HepG2 (cell line): ENCODE data around the gene KCNJ6. TPM values are rescaled to one million over a fixed set of nuclear protein-coding genes. Genes with fewer than 3 reads are reported as not detected.

Source experiments
- ATAC-seq: fragments of 200-7000 bp; cut with Tn5 transposase; 3 replicates; pipeline ENCODE4 v1.9.1; 2020; ENCODE audit warnings: mild to moderate bottlenecking, moderate library complexity
- BruUV-seq: library from RNA; stranded (reverse); fragments of 400-500 nt; replicated peaks from 2 replicates; lab custom pipeline; 2021; lab: Mats Ljungman, UMichigan
- CTCF ChIA-PET: fragments of 300-600 bp; formaldehyde crosslinking; extraction: SDS; loops from one replicate; lab custom pipeline; 2021; ENCODE audit warnings: low total read pairs, inconsistent platforms, low intra/inter-chr PET ratio; lab: Yijun Ruan, JAX
- POLR2A ChIA-PET: fragments of 350-600 bp; sonication (Branson Sonifier 250); formaldehyde crosslinking; loops from one replicate; lab custom pipeline; 2020; ENCODE audit warnings: antibody characterized with exemption, inconsistent platforms; lab: Yijun Ruan, JAX
- DNase-seq: peaks from one replicate; pipeline ENCODE4 v3.0.0-alpha.2; 2015; ENCODE audit warnings: low spot score
- FAIRE-seq: peaks from 3 replicates; lab custom pipeline; 2011; peaks lifted over from hg19 to GRCh38; lab: Jason Lieb, UNC
- H2AFZ ChIP-seq: one replicate; pipeline ENCODE4 v1.6.1; 2011; ENCODE audit warnings: low read length, inconsistent platforms
- H3K27ac ChIP-seq: fragments of 300-600 bp; 3 replicates; pipeline ENCODE4 v1.8.0; 2011; ENCODE audit warnings: mixed run types, mild to moderate bottlenecking, mixed read lengths, low read length, inconsistent platforms; ENCODE audit not compliant: insufficient read depth; ENCODE audit errors: extremely low read length
- H3K27me3 ChIP-seq, 2 experiments: fragments of 200-600 bp in 1 of 2; 2 replicates in 1 of 2; 3 replicates in 1 of 2; pipeline versions ENCODE4 v1.6.0 to v1.8.0; 2011; ENCODE audit warnings: low read length in 2 of 2, mild to moderate bottlenecking in 2 of 2, moderate library complexity in 2 of 2, inconsistent platforms in 1 of 2; ENCODE audit not compliant: insufficient read depth in 2 of 2, control insufficient read depth in 1 of 2
- H3K36me3 ChIP-seq, 2 experiments: fragments of 200-600 bp in 1 of 2; replicated peaks in 1 of 2; 2 replicates in 1 of 2; 3 replicates in 1 of 2; pipeline versions ENCODE4 v1.5.1 to v1.8.0; 2011; ENCODE audit warnings: low read length in 2 of 2, inconsistent platforms in 1 of 2; ENCODE audit not compliant: insufficient read depth in 2 of 2, control insufficient read depth in 1 of 2
- H3K4me1 ChIP-seq: 2 replicates; pipeline ENCODE4 v1.5.1; 2012; ENCODE audit warnings: low read length, inconsistent platforms; ENCODE audit not compliant: insufficient read depth
- H3K4me2 ChIP-seq: 2 replicates; pipeline ENCODE4 v1.6.0; 2011; ENCODE audit warnings: low read depth, low read length, inconsistent platforms
- H3K4me3 ChIP-seq, 3 experiments: fragments of 200-600 bp in 1 of 3; sonication (generic), shearing (Covaris generic) in 1 of 3; replicated peaks in 1 of 3; 2 replicates each; pipeline ENCODE4 v1.5.1; 2011 to 2016; ENCODE audit warnings: low read length in 3 of 3, inconsistent platforms in 2 of 3, low read depth in 2 of 3, mild to moderate bottlenecking in 2 of 3, control low read depth in 1 of 3, mixed read lengths in 1 of 3; ENCODE audit not compliant: insufficient read depth in 1 of 3
- H3K79me2 ChIP-seq: one replicate; pipeline ENCODE4 v1.6.1; 2011; ENCODE audit warnings: low read length, inconsistent platforms; ENCODE audit not compliant: insufficient read depth
- H3K9ac ChIP-seq: 2 replicates; pipeline ENCODE4 v1.6.0; 2011; ENCODE audit warnings: mild to moderate bottlenecking, low read depth, low read length, inconsistent platforms; ENCODE audit not compliant: insufficient read depth
- H3K9me3 ChIP-seq: 2 replicates; pipeline ENCODE4 v1.5.1; 2012; ENCODE audit warnings: mild to moderate bottlenecking, low read length
- H4K20me1 ChIP-seq: 2 replicates; pipeline ENCODE4 v1.6.0; 2011; ENCODE audit warnings: inconsistent platforms, mild to moderate bottlenecking, low read length, moderate library complexity; ENCODE audit not compliant: insufficient read depth
- DRAP1 ChIP-seq: IDR thresholded peaks from 2 replicates; pipeline ENCODE4 v1.6.1; 2016; ENCODE audit warnings: missing genetic modification reagents, missing compliant biosample characterization
- FLYWCH1 ChIP-seq: sonication (generic); formaldehyde crosslinking; IDR thresholded peaks from 2 replicates; pipeline ENCODE4 v1.8.1; 2023; ENCODE audit warnings: mild to moderate bottlenecking, missing genetic modification reagents
- MAFK ChIP-seq, 2 experiments: IDR thresholded peaks in 1 of 2; conservative IDR thresholded peaks in 1 of 2; 2 replicates each; pipeline ENCODE4 v1.6.1; 2011; ENCODE audit warnings: improper control_type of control experiment in 2 of 2, low read length in 2 of 2
- NBN ChIP-seq: fragments of 450-650 bp; conservative IDR thresholded peaks from 2 replicates; pipeline ENCODE4 v1.6.1; 2017
- NFRKB ChIP-seq: fragments of 450-650 bp; IDR thresholded peaks from 2 replicates; pipeline ENCODE4 v1.6.1; 2017
- RFX3 ChIP-seq: IDR thresholded peaks from 2 replicates; pipeline ENCODE4 v1.6.1; 2016; ENCODE audit warnings: missing biosample characterization, missing genetic modification reagents
- RFX5 ChIP-seq: IDR thresholded peaks from 2 replicates; pipeline ENCODE4 v1.6.1; 2011; ENCODE audit warnings: low read depth, low read length, improper control_type of control experiment
- SIX4 ChIP-seq: sonication (generic); formaldehyde crosslinking; IDR thresholded peaks from 2 replicates; pipeline ENCODE4 v1.4.0; 2020; ENCODE audit warnings: missing genetic modification reagents
- TAF1 ChIP-seq: sonication (generic); formaldehyde crosslinking; IDR thresholded peaks from 2 replicates; pipeline ENCODE4 v1.4.0; 2020; ENCODE audit warnings: missing genetic modification reagents
- YY1 ChIP-seq: IDR thresholded peaks from 2 replicates; pipeline ENCODE4 v1.6.1; 2011; ENCODE audit warnings: low read length, low read depth, moderate library complexity, mild to moderate bottlenecking; ENCODE audit not compliant: insufficient read depth, insufficient replicate concordance
- ZBTB42 ChIP-seq: sonication (generic); formaldehyde crosslinking; IDR thresholded peaks from 2 replicates; pipeline ENCODE4 v1.5.0; 2020; ENCODE audit warnings: mild to moderate bottlenecking, missing genetic modification reagents
- ZC3H4 ChIP-seq: sonication (generic); formaldehyde crosslinking; IDR thresholded peaks from 2 replicates; pipeline ENCODE4 v1.4.0; 2020; ENCODE audit warnings: missing genetic modification reagents, borderline replicate concordance
- ZFX ChIP-seq: sonication (generic); formaldehyde crosslinking; IDR thresholded peaks from 2 replicates; pipeline ENCODE4 v1.4.0; 2020; ENCODE audit warnings: mild to moderate bottlenecking, low read depth, missing genetic modification reagents, moderate library complexity
- ZKSCAN8 ChIP-seq: IDR thresholded peaks from 2 replicates; pipeline ENCODE4 v1.6.1; 2016; ENCODE audit warnings: borderline replicate concordance, missing genetic modification reagents, missing compliant biosample characterization
- ZNF10 ChIP-seq: sonication (generic); formaldehyde crosslinking; IDR thresholded peaks from 2 replicates; pipeline ENCODE4 v1.4.0; 2020; ENCODE audit warnings: mild to moderate bottlenecking, low read depth, missing genetic modification reagents, borderline replicate concordance
- ZNF263 ChIP-seq: sonication (generic); formaldehyde crosslinking; IDR thresholded peaks from 2 replicates; pipeline ENCODE4 v1.4.0; 2020; ENCODE audit warnings: missing genetic modification reagents
- ZNF512B ChIP-seq: sonication (generic); formaldehyde crosslinking; IDR thresholded peaks from 2 replicates; pipeline ENCODE4 v1.5.1; 2020; ENCODE audit warnings: missing genetic modification reagents, mild to moderate bottlenecking, borderline replicate concordance
- ZNF768 ChIP-seq: sonication (generic); formaldehyde crosslinking; IDR thresholded peaks from 2 replicates; pipeline ENCODE4 v1.4.0; 2020; ENCODE audit warnings: missing genetic modification reagents
- WGBS: methylation state at CpG from one replicate; pipeline ENCODE4 v1.1.6; 2017; ENCODE audit warnings: low lambda C conversion rate; 5-methylcytosine and 5-hydroxymethylcytosine counted together
- in situ Hi-C: cut with HindIII; loops from 2 replicates; pipeline ENCODE4 v1.10.0; 2017; ENCODE audit warnings: low pct_unique_long_range_greater_than_20kb; ENCODE audit not compliant: extremely low pct_ligation_motif_present
- intact Hi-C: fragments of 100-400 bp; cut with micrococcal nuclease; formaldehyde crosslinking; loops from one replicate; pipeline ENCODE4 v1.10.0; 2022; ENCODE audit not compliant: unreplicated experiment
- polyA plus RNA-seq, 8 experiments: library from polyadenylated mRNA; depleted of rRNA in 3 of 8; stranded (reverse) in 7 of 8; unstranded in 1 of 8; fragments of >200 nt; fragmentation: Illumina TruSeq in 4 of 8; extraction: Trizol in 4 of 8; gene quantifications; 2 replicates each; pipeline versions ENCODE4 v1.2.1 to v1.2.3, GENCODE V29; 2011 to 2016; ENCODE audit warnings: low read depth in 4 of 8, missing spikeins in 1 of 8, mixed read lengths in 1 of 8; ENCODE audit not compliant: insufficient read depth in 1 of 8
- total RNA-seq, 5 experiments: library from RNA; depleted of rRNA; stranded (reverse); fragments of >200 nt; fragmentation: Illumina TruSeq; extraction: Trizol; gene quantifications; 2 replicates each; pipeline ENCODE4 v1.2.3, GENCODE V29; 2016; ENCODE audit warnings: low read depth in 1 of 5
- TF ChIP-seq, protein P1 (sequence below): sonication (generic); formaldehyde crosslinking; IDR thresholded peaks from 2 replicates; pipeline ENCODE4 v1.4.0; 2020; ENCODE audit warnings: missing genetic modification reagents, borderline replicate concordance

The KCNJ6 gene
- total and polyA plus RNA-seq, 2 of the 13 experiments (the other 11 are each of a cell fraction or from before 2014, with no cell fraction given): not detected

GRCh38 chr21:37656899-37657298, 259.4 kb downstream of the KCNJ6 start:
- H3K4me2 ChIP-seq: no peak overlapping the region
- no peaks in the 10 kb centered on the region for H4K20me1 ChIP-seq
- H3K9me3 ChIP-seq: no peaks in the 10 kb centered on the region
- FAIRE-seq (no peak), DNase-seq (no peak), ATAC-seq (no peak)
- in situ Hi-C loops (no loop called here), intact Hi-C loops (no loop called here)
- no peak overlapping the region for H3K4me3 ChIP-seq
- H3K36me3 ChIP-seq: no peaks in the 10 kb centered on the region
- TF ChIP-seq ZBTB42 (CRISPR knock-in tag): no peak
- no peak for TF ChIP-seq RFX3 (CRISPR knock-in tag)
- TF ChIP-seq ZKSCAN8: no peak
- no peak for TF ChIP-seq TAF1 (CRISPR knock-in tag)
- TF ChIP-seq ZNF512B (CRISPR knock-in tag): no peak
- TF ChIP-seq MAFK (conservative IDR thresholded peaks at IDR 0.05 in 1 of 2, IDR thresholded peaks at IDR 0.05 in 1 of 2; ENCODE audit: low read length in 2 of 2): no peak
- no peak for TF ChIP-seq ZC3H4 (CRISPR knock-in tag)
- no peak for TF ChIP-seq ZFX (CRISPR knock-in tag)
- TF ChIP-seq DRAP1 (CRISPR knock-in tag): no peak
- TF ChIP-seq ZNF263 (CRISPR knock-in tag): no peak
- TF ChIP-seq RFX5: no peak
- TF ChIP-seq ZNF10 (CRISPR knock-in tag): no peak
- TF ChIP-seq SIX4 (CRISPR knock-in tag): no peak
- no peak for TF ChIP-seq NBN
- TF ChIP-seq FLYWCH1 (CRISPR knock-in tag): no peak
- no peak for TF ChIP-seq NFRKB
- TF ChIP-seq ZNF768 (CRISPR knock-in tag): no peak
- TF ChIP-seq, protein P1, sequence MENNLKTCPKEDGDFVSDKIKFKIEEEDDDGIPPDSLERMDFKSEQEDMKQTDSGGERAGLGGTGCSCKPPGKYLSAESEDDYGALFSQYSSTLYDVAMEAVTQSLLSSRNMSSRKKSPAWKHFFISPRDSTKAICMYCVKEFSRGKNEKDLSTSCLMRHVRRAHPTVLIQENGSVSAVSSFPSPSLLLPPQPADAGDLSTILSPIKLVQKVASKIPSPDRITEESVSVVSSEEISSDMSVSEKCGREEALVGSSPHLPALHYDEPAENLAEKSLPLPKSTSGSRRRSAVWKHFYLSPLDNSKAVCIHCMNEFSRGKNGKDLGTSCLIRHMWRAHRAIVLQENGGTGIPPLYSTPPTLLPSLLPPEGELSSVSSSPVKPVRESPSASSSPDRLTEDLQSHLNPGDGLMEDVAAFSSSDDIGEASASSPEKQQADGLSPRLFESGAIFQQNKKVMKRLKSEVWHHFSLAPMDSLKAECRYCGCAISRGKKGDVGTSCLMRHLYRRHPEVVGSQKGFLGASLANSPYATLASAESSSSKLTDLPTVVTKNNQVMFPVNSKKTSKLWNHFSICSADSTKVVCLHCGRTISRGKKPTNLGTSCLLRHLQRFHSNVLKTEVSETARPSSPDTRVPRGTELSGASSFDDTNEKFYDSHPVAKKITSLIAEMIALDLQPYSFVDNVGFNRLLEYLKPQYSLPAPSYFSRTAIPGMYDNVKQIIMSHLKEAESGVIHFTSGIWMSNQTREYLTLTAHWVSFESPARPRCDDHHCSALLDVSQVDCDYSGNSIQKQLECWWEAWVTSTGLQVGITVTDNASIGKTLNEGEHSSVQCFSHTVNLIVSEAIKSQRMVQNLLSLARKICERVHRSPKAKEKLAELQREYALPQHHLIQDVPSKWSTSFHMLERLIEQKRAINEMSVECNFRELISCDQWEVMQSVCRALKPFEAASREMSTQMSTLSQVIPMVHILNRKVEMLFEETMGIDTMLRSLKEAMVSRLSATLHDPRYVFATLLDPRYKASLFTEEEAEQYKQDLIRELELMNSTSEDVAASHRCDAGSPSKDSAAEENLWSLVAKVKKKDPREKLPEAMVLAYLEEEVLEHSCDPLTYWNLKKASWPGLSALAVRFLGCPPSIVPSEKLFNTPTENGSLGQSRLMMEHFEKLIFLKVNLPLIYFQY (CRISPR knock-in tag): no peak
- TF ChIP-seq YY1: no peak
- no peak overlapping the region for H3K9ac ChIP-seq
- H3K4me1 ChIP-seq: peaks cover 7% of the 10 kb centered on the region; the same call in 1 of the 2 replicates
- H3K27me3 ChIP-seq: no peaks in the 10 kb centered on the region
- POLR2A ChIA-PET: no interaction called here
- no TSS peak for BruUV-seq
- H3K79me2 ChIP-seq: no peaks in the 10 kb centered on the region
- H2AFZ ChIP-seq: no peak overlapping the region
- WGBS: 38% methylated on average over 4 of the region's 5 CpGs
- CTCF ChIA-PET: no interaction called here
- no peak overlapping the region for H3K27ac ChIP-seq
